ENCODE data around the gene KRTAP5-8.
"Not testable (repeated sequence)": the region's sequence is repeated elsewhere in the genome, so short reads cannot be mapped to it uniquely, and the experiment has no call there.

KRTAP5-8 gene

GRCh38 chr11:71575723-71576424, 38.0 kb downstream of the KRTAP5-8 start:
- no peak for DNase-seq

GRCh38 chr11:71576688-71577465, 39.1 kb downstream of the KRTAP5-8 start:
- DNase-seq, result not testable (repeated sequence)

GRCh38 chr11:71577469-71578004, 39.7 kb downstream of the KRTAP5-8 start:
- DNase-seq, result no peak

- not testable (repeated sequence) for DNase-seq
Observed at GRCh38 chr11:71579513-71579912, 41.7 kb downstream of the KRTAP5-8 start.

GRCh38 chr11:71580057-71581003, 42.5 kb downstream of the KRTAP5-8 start:
- no peak for DNase-seq

GRCh38 chr11:71581826-71582225, 44.0 kb downstream of the KRTAP5-8 start:
- DNase-seq, result no peak

- no peak for DNase-seq
Observed at GRCh38 chr11:71582309-71582895, 44.6 kb downstream of the KRTAP5-8 start, which contains the start of gene KRTAP5-11. TSS of gene KRTAP5-11 (minus strand) at chr11:71582875. CDS start at chr11:71582837, 38 bp downstream.

- DNase-seq, result not testable (repeated sequence)
Observed at GRCh38 chr11:71582969-71583368, 45.1 kb downstream of the KRTAP5-8 start.

- DNase-seq, result not testable (repeated sequence)
Observed at GRCh38 chr11:71585673-71586072, 47.8 kb downstream of the KRTAP5-8 start.

GRCh38 chr11:71588314-71588713, 50.5 kb downstream of the KRTAP5-8 start:
- DNase-seq, result not testable (repeated sequence)
